BE2C (cell line): ENCODE data around the gene ZFAND2B.

Experiments used
- DNase-seq: peaks from one replicate; pipeline ENCODE4 v3.0.0-alpha.2; 2020
- H3K27me3 ChIP-seq: fragments of 250-450 bp; sonication (Bioruptor Pico); 2 replicates; pipeline ENCODE4 v1.5.1; 2020; ENCODE audit warnings: mild to moderate bottlenecking
- H3K36me3 ChIP-seq: fragments of 250-450 bp; sonication (Bioruptor Pico); 2 replicates; pipeline ENCODE4 v1.5.1; 2020; ENCODE audit warnings: mild to moderate bottlenecking
- H3K4me1 ChIP-seq: fragments of 250-450 bp; sonication (Bioruptor Pico); 2 replicates; pipeline ENCODE4 v1.5.1; 2020
- H3K4me3 ChIP-seq: 2 replicates; pipeline ENCODE4 v1.5.1; 2011; ENCODE audit warnings: low read depth, low read length
- H3K9me3 ChIP-seq: fragments of 250-450 bp; sonication (Bioruptor Pico); 2 replicates; pipeline ENCODE4 v1.5.1; 2020
- CTCF ChIP-seq: IDR thresholded peaks from 2 replicates; pipeline ENCODE4 v1.5.1; 2012; ENCODE audit warnings: mild to moderate bottlenecking, low read depth, low read length

Gene ZFAND2B

GRCh38 chr2:219173176-219173575 is 33.4 kb upstream of the ZFAND2B start:
- Histone ChIP-seq H3K27me3 (no peaks in the 10 kb centered on the region), H3K9me3 (no peaks in the 10 kb centered on the region), H3K4me3 (no peak overlapping the region), H3K4me1 (no peaks in the 10 kb centered on the region), H3K36me3 (peaks cover 7% of the 10 kb centered on the region)
- DNase-seq = no peak
- no peak for TF ChIP-seq CTCF

- H3K9me3 ChIP-seq = no peaks in the 10 kb centered on the region
- no peak for DNase-seq
- TF ChIP-seq CTCF = no peak
These were observed 32.4 kb upstream of the ZFAND2B start for GRCh38 chr2:219174146-219174545.

GRCh38 chr2:219174801-219175200 is 31.8 kb upstream of the ZFAND2B start:
- Histone ChIP-seq H3K27me3 (no peaks in the 10 kb centered on the region), H3K4me3 (no peak overlapping the region), H3K36me3 (peaks cover 7% of the 10 kb centered on the region), H3K4me1 (no peaks in the 10 kb centered on the region), H3K9me3 (no peaks in the 10 kb centered on the region)
- no peak for DNase-seq
- TF ChIP-seq CTCF = no peak

More at GRCh38 chr2:219174146-219174545, 32.4 kb upstream of the ZFAND2B start:
- Histone ChIP-seq H3K4me3 (no peak overlapping the region), H3K27me3 (no peaks in the 10 kb centered on the region), H3K4me1 (no peaks in the 10 kb centered on the region), H3K36me3 (peaks cover 7% of the 10 kb centered on the region)

- Histone ChIP-seq H3K4me3 (0 out of 2 replicates have a peak overlapping the region, but pooled peaks have one; percentile 61), H3K4me1 (no peaks in the 10 kb centered on the region), H3K27me3 (no peaks in the 10 kb centered on the region), H3K9me3 (no peaks in the 10 kb centered on the region), H3K36me3 (peaks cover 12% of the 10 kb centered on the region)
- no peak for DNase-seq
- TF ChIP-seq CTCF = no peak
These were observed 31.1 kb upstream of the ZFAND2B start for GRCh38 chr2:219175486-219175885.

- no peaks in the 10 kb centered on the region for H3K27me3 ChIP-seq
- no peaks in the 10 kb centered on the region for H3K9me3 ChIP-seq
- H3K36me3 ChIP-seq = peaks cover 12% of the 10 kb centered on the region
- no peaks in the 10 kb centered on the region for H3K4me1 ChIP-seq
- peak overlapping the region; percentile 61 for H3K4me3 ChIP-seq
- DNase-seq = peak; percentile 58
- TF ChIP-seq CTCF = no peak
These were observed 30.4 kb upstream of the ZFAND2B start for GRCh38 chr2:219175928-219176817.
